ENCODE results near the gene WWC1.

Gene WWC1

DNA sequence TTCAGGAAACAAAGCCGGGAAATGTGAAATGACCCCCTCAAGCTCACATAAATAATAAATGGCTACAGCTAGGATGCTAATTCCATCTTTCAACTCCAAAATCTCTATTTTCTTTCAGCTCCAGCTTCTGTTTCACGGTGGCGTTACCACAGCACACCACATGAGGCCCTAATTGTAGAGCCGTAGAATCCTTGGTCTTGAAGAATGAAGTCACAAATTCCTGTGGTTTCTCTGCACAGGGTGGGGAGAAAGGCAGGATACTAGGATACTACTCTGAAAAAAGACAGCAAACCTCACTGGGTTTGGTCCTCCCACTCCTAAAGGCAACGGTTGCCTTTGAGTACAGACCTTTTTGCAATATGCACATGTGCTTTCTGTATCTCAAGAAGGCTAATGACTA lies 180.9 kb downstream of the WWC1 start:
- in situ Hi-C loops (cut with HindIII; ENCODE audit: low pct_ligation_motif_present, low sequenced_read_pairs) = no loop called here
- H3K27me3 ChIP-seq (replicated peaks) = no peaks in the 10 kb centered on the region
- H3K4me3 ChIP-seq (ENCODE audit: low read depth, low read length) = no peak overlapping the region
- DNase-seq = peak; percentile 94
- TF ChIP-seq, protein P1, sequence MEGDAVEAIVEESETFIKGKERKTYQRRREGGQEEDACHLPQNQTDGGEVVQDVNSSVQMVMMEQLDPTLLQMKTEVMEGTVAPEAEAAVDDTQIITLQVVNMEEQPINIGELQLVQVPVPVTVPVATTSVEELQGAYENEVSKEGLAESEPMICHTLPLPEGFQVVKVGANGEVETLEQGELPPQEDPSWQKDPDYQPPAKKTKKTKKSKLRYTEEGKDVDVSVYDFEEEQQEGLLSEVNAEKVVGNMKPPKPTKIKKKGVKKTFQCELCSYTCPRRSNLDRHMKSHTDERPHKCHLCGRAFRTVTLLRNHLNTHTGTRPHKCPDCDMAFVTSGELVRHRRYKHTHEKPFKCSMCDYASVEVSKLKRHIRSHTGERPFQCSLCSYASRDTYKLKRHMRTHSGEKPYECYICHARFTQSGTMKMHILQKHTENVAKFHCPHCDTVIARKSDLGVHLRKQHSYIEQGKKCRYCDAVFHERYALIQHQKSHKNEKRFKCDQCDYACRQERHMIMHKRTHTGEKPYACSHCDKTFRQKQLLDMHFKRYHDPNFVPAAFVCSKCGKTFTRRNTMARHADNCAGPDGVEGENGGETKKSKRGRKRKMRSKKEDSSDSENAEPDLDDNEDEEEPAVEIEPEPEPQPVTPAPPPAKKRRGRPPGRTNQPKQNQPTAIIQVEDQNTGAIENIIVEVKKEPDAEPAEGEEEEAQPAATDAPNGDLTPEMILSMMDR (IDR thresholded peaks at IDR 0.05; ENCODE audit: low read depth, low read length, missing control alignments) = peak; percentile 68
- peak overlapping the region; percentile 6 for H3K27ac ChIP-seq
- H3K36me3 ChIP-seq (replicated peaks) = no peaks in the 10 kb centered on the region

DNA sequence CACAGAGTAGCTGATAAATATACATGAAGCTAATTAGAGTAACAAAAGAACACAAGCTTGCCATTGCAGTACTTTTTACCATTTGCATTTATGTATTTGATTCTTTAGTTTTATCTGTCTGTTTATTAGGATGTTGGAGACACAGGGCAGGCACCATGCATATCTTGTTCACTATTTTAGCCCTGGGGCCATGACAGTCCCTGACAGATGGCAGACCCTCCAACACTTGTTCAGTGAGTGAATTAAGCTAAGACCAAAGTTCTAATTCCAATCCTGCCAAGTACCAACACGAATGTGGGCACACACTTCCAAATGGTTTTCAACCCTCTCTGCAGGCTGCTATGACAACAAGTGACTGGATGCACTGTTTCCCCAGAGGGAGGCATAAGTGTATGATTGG lies 182.9 kb downstream of the WWC1 start:
- DNase-seq = no peak
- Histone ChIP-seq H3K27ac (no peak overlapping the region), H3K4me3 (ENCODE audit: low read depth, low read length) (no peak overlapping the region), H3K36me3 (replicated peaks) (no peaks in the 10 kb centered on the region), H3K27me3 (replicated peaks) (no peaks in the 10 kb centered on the region)
- in situ Hi-C loops (cut with HindIII; ENCODE audit: low pct_ligation_motif_present, low sequenced_read_pairs) = no loop called here
- TF ChIP-seq, protein P1 (IDR thresholded peaks at IDR 0.05; ENCODE audit: low read depth, low read length, missing control alignments) = no peak

DNA sequence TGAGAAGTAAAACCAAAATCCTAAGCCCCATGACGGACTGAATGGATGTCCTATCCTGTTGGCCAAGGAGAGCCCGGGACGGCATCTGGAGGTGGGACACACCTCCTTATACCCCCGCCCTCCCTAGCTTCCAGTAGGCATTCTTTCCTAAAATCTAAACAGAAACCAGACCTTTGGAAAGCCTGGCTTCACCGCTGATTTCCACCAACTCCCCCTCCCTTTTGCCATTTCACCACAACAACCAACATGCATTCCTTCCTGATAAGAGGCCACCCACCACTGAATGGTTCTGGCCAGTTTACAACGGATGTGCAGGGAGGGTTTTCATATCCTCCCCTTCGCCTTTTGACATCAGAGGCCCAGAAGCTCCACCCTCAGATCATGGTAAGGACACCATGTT lies 185.6 kb downstream of the WWC1 start:
- Histone ChIP-seq H3K27me3 (replicated peaks) (no peaks in the 10 kb centered on the region), H3K4me3 (ENCODE audit: low read depth, low read length) (no peak overlapping the region), H3K36me3 (replicated peaks) (no peaks in the 10 kb centered on the region), H3K27ac (no peak overlapping the region)
- TF ChIP-seq, protein P1 (IDR thresholded peaks at IDR 0.05; ENCODE audit: low read depth, low read length, missing control alignments) = no peak
- peak; percentile 57 for DNase-seq
- in situ Hi-C loops (cut with HindIII; ENCODE audit: low pct_ligation_motif_present, low sequenced_read_pairs) = no loop called here

DNA sequence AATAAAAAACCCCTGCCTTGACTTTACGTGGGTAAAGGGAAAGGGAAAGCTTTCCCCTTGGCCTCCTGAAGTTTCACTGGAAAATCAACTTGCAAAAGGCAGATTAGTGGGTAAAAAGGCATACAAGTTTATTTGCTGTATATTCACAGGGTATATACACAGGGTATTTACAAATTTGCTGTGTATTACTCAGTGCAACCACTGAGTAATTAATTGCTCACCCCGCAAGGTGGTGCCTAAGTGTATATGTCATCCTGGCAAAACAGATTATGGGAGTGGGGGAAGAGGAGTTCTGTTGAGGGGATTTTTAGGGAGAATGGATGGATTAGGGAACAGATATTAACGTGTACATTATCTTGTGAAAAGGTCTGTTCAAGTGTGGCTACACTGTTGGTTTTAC lies 187.7 kb downstream of the WWC1 start:
- Histone ChIP-seq H3K27me3 (replicated peaks) (no peaks in the 10 kb centered on the region), H3K4me3 (ENCODE audit: low read depth, low read length) (no peak overlapping the region), H3K36me3 (replicated peaks) (no peaks in the 10 kb centered on the region), H3K27ac (no peak overlapping the region)
- in situ Hi-C loops (cut with HindIII; ENCODE audit: low pct_ligation_motif_present, low sequenced_read_pairs) = no loop called here
- no peak for DNase-seq
- TF ChIP-seq, protein P1 (IDR thresholded peaks at IDR 0.05; ENCODE audit: low read depth, low read length, missing control alignments) = no peak

DNA sequence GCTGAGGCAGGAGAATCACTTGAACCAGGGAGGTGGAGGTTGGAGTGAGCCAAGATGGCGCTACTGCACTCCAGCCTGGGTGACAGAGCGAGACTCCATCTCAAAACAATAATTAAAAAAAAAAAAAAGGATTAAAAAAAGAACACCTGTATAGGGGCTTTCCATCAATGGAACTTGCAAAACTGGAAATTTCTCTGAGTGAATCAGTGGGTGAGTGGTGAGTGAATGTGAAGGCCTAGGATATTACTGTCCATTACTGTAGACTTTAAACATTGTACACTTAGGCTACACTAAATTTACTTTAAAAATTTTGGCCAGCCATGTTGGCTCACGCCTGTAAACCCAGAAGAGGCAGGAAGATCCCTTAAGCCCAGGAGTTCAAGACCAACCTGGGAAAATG lies 189.2 kb downstream of the WWC1 start:
- Histone ChIP-seq H3K27me3 (replicated peaks) (no peaks in the 10 kb centered on the region), H3K36me3 (replicated peaks) (no peaks in the 10 kb centered on the region), H3K27ac (no peak overlapping the region), H3K4me3 (ENCODE audit: low read depth, low read length) (no peak overlapping the region)
- TF ChIP-seq, protein P1 (IDR thresholded peaks at IDR 0.05; ENCODE audit: low read depth, low read length, missing control alignments) = no peak
- in situ Hi-C loops (cut with HindIII; ENCODE audit: low pct_ligation_motif_present, low sequenced_read_pairs) = no loop called here
- no peak for DNase-seq

DNA sequence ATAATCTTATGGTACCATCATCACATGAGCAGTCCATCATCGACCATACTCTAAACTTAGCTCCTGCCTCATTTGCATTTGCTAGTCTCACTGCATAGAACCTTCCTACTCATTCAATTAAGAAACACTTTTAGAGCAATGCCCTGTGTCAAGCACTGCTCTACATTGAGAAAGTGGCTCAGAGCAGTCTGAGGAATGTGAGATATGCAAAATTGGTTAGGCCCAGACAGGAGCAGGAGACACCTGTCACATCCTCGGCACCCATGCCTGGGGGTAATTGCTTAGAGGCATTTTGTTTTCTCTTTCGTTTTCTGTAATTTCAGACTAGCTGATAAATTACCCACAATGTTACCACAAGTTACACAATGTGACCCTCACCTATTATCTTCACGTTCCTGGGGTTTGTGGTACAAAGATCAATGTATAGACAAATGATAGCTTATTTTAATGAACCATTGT lies 189.9 kb downstream of the WWC1 start:
- Histone ChIP-seq H3K4me3 (ENCODE audit: low read depth, low read length) (no peak overlapping the region), H3K36me3 (replicated peaks) (no peaks in the 10 kb centered on the region), H3K27ac (no peak overlapping the region), H3K27me3 (replicated peaks) (no peaks in the 10 kb centered on the region)
- in situ Hi-C loops (cut with HindIII; ENCODE audit: low pct_ligation_motif_present, low sequenced_read_pairs) = no loop called here
- TF ChIP-seq, protein P1 (IDR thresholded peaks at IDR 0.05; ENCODE audit: low read depth, low read length, missing control alignments) = no peak
- DNase-seq = no peak

All from brain microvascular endothelial cell (primary cell).